ENCODE results near the gene MYO1C. TPM values are rescaled to one million over a fixed set of nuclear protein-coding genes. Genes with fewer than 3 reads are reported as not detected.

The MYO1C gene
- total RNA-seq, 1 experiment from 2014 or later = 227 TPM

GRCh38 chr17:1481736-1482135, 10.8 kb downstream of the MYO1C start:
- H3K36me3 ChIP-seq (ENCODE audit: control insufficient read depth in 1 of 2, insufficient read depth in 2 of 2, low read length in 2 of 2) = peaks cover 27 to 43% of the 10 kb centered on the region in 2 experiments; a peak in 3 of 4 replicates
- RAD21 ChIA-PET (ENCODE audit: low non-redundant PET in 1 of 2, low total read pairs in 2 of 2, uncharacterized antibody in 2 of 2, unreplicated experiment in 2 of 2) = no interaction called here
- POLR2A ChIA-PET = interaction anchor here (1.2 to 2.4 kb wide), 2 partner anchors 19 to 36 kb away, joined by 3 to 8 read pairs; no protein-coding TSS in a partner anchor
- no peaks in the 10 kb centered on the region for H4K20me1 ChIP-seq (ENCODE audit: insufficient read depth)
- peaks cover 6 to 21% of the 10 kb centered on the region in 2 experiments for H3K4me1 ChIP-seq (ENCODE audit: control insufficient read depth in 1 of 2, insufficient read depth in 2 of 2, low read length in 2 of 2)
- H3K9me3 ChIP-seq (ENCODE audit: control insufficient read depth in 1 of 2, insufficient read depth in 1 of 2, low read depth in 1 of 2, low read length in 2 of 2) = no peaks in the 10 kb centered on the region
- no peak overlapping the region for H2AFZ ChIP-seq (ENCODE audit: low read depth, low read length, poor library complexity, severe bottlenecking)
- no peak for TF ChIP-seq ZNF274 (IDR thresholded peaks at IDR 0.05; ENCODE audit: low read depth, low read length)
- no peak for TF ChIP-seq ELF1 (IDR thresholded peaks at IDR 0.05; ENCODE audit: borderline replicate concordance, low read depth)
- no peak overlapping the region for H3K4me3 ChIP-seq (replicated peaks in 1 of 2; ENCODE audit: low read depth in 1 of 2, low read length in 2 of 2)
- CTCF ChIA-PET = no interaction called here
- no peak overlapping the region for H3K9ac ChIP-seq (ENCODE audit: low read length)
- H3K79me2 ChIP-seq (ENCODE audit: insufficient read depth, low read length) = peaks cover 27% of the 10 kb centered on the region
- intact Hi-C loops (cut with micrococcal nuclease) = loop anchor here (10.0 kb wide), 1 partner anchor 153 kb away; no protein-coding TSS in a partner anchor
- H3K27ac ChIP-seq (ENCODE audit: low read depth, low read length) = no peak overlapping the region
- H3K9me2 ChIP-seq (ENCODE audit: insufficient read depth) = no peaks in the 10 kb centered on the region
- BruUV-seq (replicated peaks) = no TSS peak
- no peak overlapping the region for H3K4me2 ChIP-seq (ENCODE audit: low read length)
- no peaks in the 10 kb centered on the region for H3K27me3 ChIP-seq (ENCODE audit: insufficient read depth, low read length)
- DNase-seq (ENCODE audit: low read depth, low spot score) (no peak), ATAC-seq (no peak)

- peaks cover 6 to 13% of the 10 kb centered on the region in 2 experiments for H3K4me1 ChIP-seq (ENCODE audit: control insufficient read depth in 1 of 2, insufficient read depth in 2 of 2, low read length in 2 of 2)
- H3K27me3 ChIP-seq (ENCODE audit: insufficient read depth, low read length) = no peaks in the 10 kb centered on the region
- intact Hi-C loops (cut with micrococcal nuclease) = loop anchor here (10.0 kb wide), 1 partner anchor 154 kb away; no protein-coding TSS in a partner anchor
- no peak overlapping the region for H3K4me3 ChIP-seq (replicated peaks in 1 of 2; ENCODE audit: low read depth in 1 of 2, low read length in 2 of 2)
- TF ChIP-seq TCF7L2 (IDR thresholded peaks at IDR 0.05; ENCODE audit: borderline replicate concordance, extremely low read depth, insufficient read depth, insufficient read length) = no peak
- no peaks in the 10 kb centered on the region for H3K9me3 ChIP-seq (ENCODE audit: control insufficient read depth in 1 of 2, insufficient read depth in 1 of 2, low read depth in 1 of 2, low read length in 2 of 2)
- CTCF ChIA-PET = no interaction called here
- no peaks in the 10 kb centered on the region for H3K9me2 ChIP-seq (ENCODE audit: insufficient read depth)
- H2AFZ ChIP-seq (ENCODE audit: low read depth, low read length, poor library complexity, severe bottlenecking) = no peak overlapping the region
- RAD21 ChIA-PET (ENCODE audit: low non-redundant PET in 1 of 2, low total read pairs in 2 of 2, uncharacterized antibody in 2 of 2, unreplicated experiment in 2 of 2) = no interaction called here
- no peak overlapping the region for H3K4me2 ChIP-seq (ENCODE audit: low read length)
- peaks cover 24% of the 10 kb centered on the region for H3K79me2 ChIP-seq (ENCODE audit: insufficient read depth, low read length)
- H3K27ac ChIP-seq (ENCODE audit: low read depth, low read length) = no peak overlapping the region
- ATAC-seq (no peak), DNase-seq (ENCODE audit: low read depth, low spot score) (no peak)
- no peak overlapping the region for H3K9ac ChIP-seq (ENCODE audit: low read length)
- BruUV-seq (replicated peaks) = no TSS peak
- H3K36me3 ChIP-seq (ENCODE audit: control insufficient read depth in 1 of 2, insufficient read depth in 2 of 2, low read length in 2 of 2) = peaks cover 33 to 43% of the 10 kb centered on the region in 2 experiments; a peak in 3 of 4 replicates
- POLR2A ChIA-PET = interaction anchor here (2.4 kb wide), 1 partner anchor 18 kb away, joined by 8 read pairs; no protein-coding TSS in a partner anchor
- no peaks in the 10 kb centered on the region for H4K20me1 ChIP-seq (ENCODE audit: insufficient read depth)
Observed at GRCh38 chr17:1480747-1481465, 11.6 kb downstream of the MYO1C start.

Data from HCT116 (cell line).